Tibial nerve (tissue), 4 donors: ENCODE data around the gene TCF7L1. TPM values are rescaled to one million over a fixed set of nuclear protein-coding genes. Genes with fewer than 3 reads are reported as not detected.

ENCODE experiments used
- DNase-seq, 2 donors: peaks; one replicate each; pipeline ENCODE4 v3.0.0-alpha.2; 2019; ENCODE audit warnings: low spot score in 2 of 2
- H3K27ac ChIP-seq, 4 donors: fragments of 200-600 bp; sonication (generic) in 3 of 4; one replicate each; pipeline ENCODE4 v1.5.1; 2017 to 2019; ENCODE audit warnings: mild to moderate bottlenecking in 1 of 4
- H3K27me3 ChIP-seq, 2 donors: fragments of 200-600 bp; sonication (generic) in 1 of 2; one replicate each; pipeline versions ENCODE4 v1.5.1 to v1.6.0; 2017 to 2019
- H3K36me3 ChIP-seq, 3 donors: fragments of 200-600 bp; sonication (generic); one replicate each; pipeline ENCODE4 v1.5.1; 2018 to 2019
- H3K4me1 ChIP-seq, 4 donors: fragments of 200-600 bp; sonication (generic) in 3 of 4; one replicate each; pipeline ENCODE4 v1.5.1; 2017 to 2019
- H3K4me3 ChIP-seq, 4 donors: fragments of 200-600 bp; sonication (generic) in 3 of 4; one replicate each; pipeline ENCODE4 v1.5.1; 2017 to 2019; ENCODE audit warnings: mild to moderate bottlenecking in 1 of 4, moderate library complexity in 1 of 4
- H3K9me3 ChIP-seq, 4 donors: fragments of 200-600 bp; sonication (generic) in 3 of 4; one replicate each; pipeline ENCODE4 v1.5.1; 2017 to 2019
- CTCF ChIP-seq, 5 experiments: fragments of 200-600 bp in 3 of 5; fragments of 450-650 bp in 2 of 5; sonication (generic) in 3 of 5; IDR thresholded peaks; one replicate each; pipeline ENCODE4 v1.5.1; 2016 to 2019; ENCODE audit warnings: antibody characterized with exemption in 5 of 5, mild to moderate bottlenecking in 3 of 5, moderate library complexity in 2 of 5
- EP300 ChIP-seq, 2 donors: sonication (generic); formaldehyde crosslinking; IDR thresholded peaks; one replicate each; pipeline ENCODE4 v1.6.1; 2017; ENCODE audit warnings: antibody characterized with exemption in 2 of 2, mild to moderate bottlenecking in 1 of 2
- POLR2A ChIP-seq, 2 donors: fragments of 450-650 bp; IDR thresholded peaks; one replicate each; pipeline ENCODE4 v1.6.1; 2017; ENCODE audit warnings: antibody characterized with exemption in 2 of 2, mild to moderate bottlenecking in 2 of 2, moderate library complexity in 2 of 2
- WGBS, 2 donors: methylation state at CpG; one replicate each; pipeline ENCODE4 v1.1.5; 2018; 5-methylcytosine and 5-hydroxymethylcytosine counted together
- total RNA-seq, 4 donors: library from RNA; depleted of rRNA; stranded (reverse); fragments of >200 nt; gene quantifications; one replicate each; pipeline ENCODE4 v1.1.0, GENCODE V29; 2016

Gene TCF7L1
- total RNA-seq, 4 donors from 2014 or later, result 3.7 to 14.1 (median 7.1) TPM

DNA sequence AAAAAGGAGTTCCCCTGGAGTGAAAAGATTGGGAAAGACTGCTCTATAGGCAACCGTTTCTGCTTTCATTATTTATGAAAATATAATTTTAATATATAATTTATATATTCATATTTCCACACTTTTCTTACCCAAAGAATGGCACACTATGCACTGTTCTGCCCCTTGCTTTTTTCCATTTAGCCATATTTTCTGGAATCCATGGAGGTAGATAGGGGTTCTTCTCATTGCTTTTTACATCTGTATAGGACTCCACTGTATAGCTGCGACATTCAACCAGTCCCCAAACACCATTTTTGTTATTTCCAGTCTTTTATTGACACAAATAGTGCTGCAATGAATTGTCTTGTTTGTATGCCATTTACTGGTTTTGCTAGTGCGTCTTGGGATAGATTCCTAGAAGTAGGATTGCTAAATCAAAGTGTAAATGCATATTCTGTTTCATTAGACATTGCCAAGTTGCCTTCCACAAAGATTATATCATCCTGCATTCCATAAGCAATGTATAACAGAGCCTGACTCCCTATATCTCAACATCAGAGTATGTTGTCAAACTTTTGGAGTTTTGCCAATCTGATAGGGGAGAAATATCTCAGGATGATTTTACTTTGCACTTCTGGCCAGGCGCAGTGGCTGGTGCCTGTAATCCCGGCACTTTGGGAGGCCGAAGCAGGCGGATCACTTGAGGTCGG lies 26.6 kb upstream of the TCF7L1 start:
- TF ChIP-seq CTCF (IDR thresholded peaks at IDR 0.05) (no peak), POLR2A (IDR thresholded peaks at IDR 0.05) (no peak), EP300 (IDR thresholded peaks at IDR 0.05) (no peak)
- WGBS, 2 donors, result 74 to 78% methylated on average over 8 of the region's 8 CpGs
- H3K9me3 ChIP-seq, result no peaks in the 10 kb centered on the region
- no peak overlapping the region for H3K27ac ChIP-seq
- H3K36me3 ChIP-seq, result no peaks in the 10 kb centered on the region
- DNase-seq, result no peak
- no peak overlapping the region for H3K4me3 ChIP-seq
- no peaks in the 10 kb centered on the region for H3K27me3 ChIP-seq
- H3K4me1 ChIP-seq, result no peaks in the 10 kb centered on the region

DNA sequence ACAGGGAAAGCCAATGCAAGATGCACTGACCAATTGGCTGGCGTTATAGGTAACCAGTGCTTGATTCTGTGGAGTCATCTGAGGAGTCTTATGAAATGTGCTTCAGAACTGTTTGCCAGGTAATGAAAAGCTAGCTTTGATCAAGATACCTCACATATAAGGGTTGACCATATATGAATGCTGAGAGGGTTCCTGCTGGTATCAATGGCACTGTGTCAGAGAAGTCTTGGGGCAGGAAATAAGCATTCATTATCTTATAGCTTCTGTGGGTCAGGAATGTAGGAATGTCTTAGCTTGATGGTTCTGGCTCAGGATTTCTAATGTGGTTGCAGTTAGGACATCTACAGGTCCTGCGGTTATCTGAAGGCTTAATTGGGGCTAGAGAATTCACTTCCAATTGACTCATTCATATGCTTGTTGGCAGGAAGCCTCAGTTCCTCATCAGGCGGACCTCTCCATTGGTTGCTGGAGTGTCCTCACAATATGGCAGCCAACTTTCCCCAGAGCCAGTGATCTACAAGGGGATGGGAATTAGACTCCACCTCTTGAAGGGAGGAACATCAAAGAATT lies 22.1 kb upstream of the TCF7L1 start:
- Histone ChIP-seq H3K9me3 (no peaks in the 10 kb centered on the region), H3K27ac (no peak overlapping the region), H3K36me3 (no peaks in the 10 kb centered on the region), H3K4me1 (no peaks in the 10 kb centered on the region), H3K4me3 (no peak overlapping the region), H3K27me3 (no peaks in the 10 kb centered on the region)
- 89 to 97% methylated on average over 3 of the region's 3 CpGs for WGBS, 2 donors
- no peak for DNase-seq
- TF ChIP-seq POLR2A (IDR thresholded peaks at IDR 0.05), result no peak

- H3K27me3 ChIP-seq, result no peaks in the 10 kb centered on the region
- no peaks in the 10 kb centered on the region for H3K36me3 ChIP-seq
- no peaks in the 10 kb centered on the region for H3K9me3 ChIP-seq
- no peak for DNase-seq
- H3K27ac ChIP-seq, result no peak overlapping the region
- no peaks in the 10 kb centered on the region for H3K4me1 ChIP-seq
- TF ChIP-seq POLR2A (IDR thresholded peaks at IDR 0.05) (no peak), CTCF (IDR thresholded peaks at IDR 0.05) (no peak), EP300 (IDR thresholded peaks at IDR 0.05) (no peak)
- 79 to 90% methylated on average over 3 of the region's 3 CpGs for WGBS, 2 donors
- no peak overlapping the region for H3K4me3 ChIP-seq
These were observed 21.3 kb upstream of the TCF7L1 start for GRCh38 chr2:85111819-85112281.

DNA sequence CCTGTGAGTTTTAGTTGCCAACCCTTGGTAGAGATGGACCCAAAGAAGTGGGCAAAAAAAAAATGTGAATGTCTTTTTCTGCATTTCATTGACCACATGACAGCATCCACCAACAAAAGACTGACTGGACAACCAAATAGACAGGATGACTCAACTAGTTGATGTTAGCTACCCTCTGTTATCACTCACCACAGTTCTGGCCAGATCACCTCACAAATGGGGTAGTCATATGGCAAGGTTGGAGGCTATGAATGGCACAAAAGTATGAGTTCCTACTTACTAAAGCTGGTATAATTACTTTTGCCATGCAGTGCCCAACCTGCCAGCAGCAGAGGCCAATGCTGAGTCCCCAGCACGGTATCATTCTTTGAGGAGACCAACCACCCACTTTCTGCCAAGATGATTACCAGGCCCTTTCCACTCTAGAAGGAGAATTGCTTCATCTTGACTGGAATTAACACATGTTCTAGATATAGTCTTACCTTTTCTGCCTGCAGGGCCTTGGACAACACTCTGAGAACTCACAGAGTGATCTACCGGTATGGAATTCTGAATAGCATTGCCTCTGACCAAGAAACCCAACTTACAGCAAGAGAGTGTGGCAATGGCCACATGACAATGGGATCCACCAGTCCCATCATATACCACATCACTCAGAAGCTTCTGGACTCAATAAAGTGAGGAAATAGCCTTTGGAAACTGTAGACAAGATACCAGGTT lies 20.1 kb upstream of the TCF7L1 start:
- Histone ChIP-seq H3K4me1 (no peaks in the 10 kb centered on the region), H3K36me3 (no peaks in the 10 kb centered on the region), H3K4me3 (no peak overlapping the region), H3K9me3 (no peaks in the 10 kb centered on the region), H3K27ac (no peak overlapping the region), H3K27me3 (no peaks in the 10 kb centered on the region)
- 42 to 67% methylated on average over 2 of the region's 2 CpGs for WGBS, 2 donors
- no peak for DNase-seq
- TF ChIP-seq CTCF (IDR thresholded peaks at IDR 0.05) (no peak), POLR2A (IDR thresholded peaks at IDR 0.05) (no peak), EP300 (IDR thresholded peaks at IDR 0.05) (no peak)

DNA sequence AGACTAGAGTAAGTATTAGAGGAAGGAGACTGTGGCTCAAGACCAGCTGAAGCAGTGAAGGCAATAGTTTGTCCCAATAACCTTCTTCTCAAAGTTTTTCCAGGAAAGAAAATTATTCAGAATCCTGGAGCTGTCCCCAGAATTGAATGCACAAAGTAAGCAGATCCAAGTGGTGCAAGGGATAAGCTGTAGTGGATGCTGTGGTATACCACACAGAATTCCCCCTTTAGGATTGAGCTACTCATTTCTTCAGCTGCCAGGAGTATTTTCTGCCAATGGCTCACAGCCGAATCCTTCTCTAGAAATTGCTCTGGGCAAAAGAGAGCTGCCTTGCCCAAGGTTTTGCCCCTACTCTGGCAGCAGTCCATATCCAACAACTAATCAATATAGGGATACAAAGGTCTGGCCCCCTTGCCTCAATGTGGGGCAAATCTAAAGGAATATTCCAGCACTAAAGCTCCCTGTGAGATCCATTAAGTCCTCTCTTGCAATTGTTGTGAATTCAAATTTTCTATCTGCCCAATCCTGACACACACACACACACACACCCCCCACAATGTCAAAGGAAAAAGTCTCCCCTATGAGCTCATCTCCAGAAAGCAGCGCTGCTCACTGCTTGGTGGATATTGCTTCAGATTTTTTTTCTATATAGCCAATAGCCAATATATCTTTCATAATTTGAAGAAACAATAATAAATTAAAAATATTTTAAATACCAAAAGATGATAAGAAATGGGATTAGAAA lies 18.4 kb upstream of the TCF7L1 start:
- no peak overlapping the region for H3K27ac ChIP-seq
- H3K27me3 ChIP-seq, result no peaks in the 10 kb centered on the region
- 68 to 74% methylated on average over 2 of the region's 2 CpGs for WGBS, 2 donors
- no peak overlapping the region for H3K4me3 ChIP-seq
- TF ChIP-seq CTCF (IDR thresholded peaks at IDR 0.05), result no peak
- TF ChIP-seq POLR2A (IDR thresholded peaks at IDR 0.05), result no peak
- no peak for TF ChIP-seq EP300 (IDR thresholded peaks at IDR 0.05)
- no peaks in the 10 kb centered on the region for H3K4me1 ChIP-seq
- H3K9me3 ChIP-seq, result no peaks in the 10 kb centered on the region
- H3K36me3 ChIP-seq, result no peaks in the 10 kb centered on the region
- no peak for DNase-seq
